Neural cell (in vitro differentiated cells): Measurements from ENCODE around the gene CD200. TPM values are rescaled to one million over a fixed set of nuclear protein-coding genes. Genes with fewer than 3 reads are reported as not detected.

Experiments used
- H2AFZ ChIP-seq: fragments of 200-600, 300-800 bp; sonication (generic), shearing (Covaris generic); 2 replicates; pipeline ENCODE4 v1.6.0; 2014; ENCODE audit warnings: low read depth, mild to moderate bottlenecking, antibody characterized with exemption, low read length, moderate library complexity
- H3F3A ChIP-seq: fragments of 200-600 bp; shearing (Covaris generic); 2 replicates; pipeline ENCODE4 v1.6.1; 2016; ENCODE audit warnings: mild to moderate bottlenecking, moderate library complexity, mixed read lengths, antibody characterized with exemption, low read length; ENCODE audit not compliant: insufficient read depth, poor library complexity, severe bottlenecking
- H3K27ac ChIP-seq: fragments of 200-600, 300-800 bp; sonication (generic), shearing (Covaris generic); 2 replicates; pipeline ENCODE4 v1.5.1; 2014; ENCODE audit warnings: mild to moderate bottlenecking, low read length, moderate library complexity
- H3K27me3 ChIP-seq: fragments of 300-800, 200-600 bp; sonication (generic), shearing (Covaris generic); 2 replicates; pipeline ENCODE4 v1.6.0; 2014; ENCODE audit warnings: mild to moderate bottlenecking, low read depth, low read length, moderate library complexity; ENCODE audit not compliant: insufficient read depth
- H3K36me3 ChIP-seq: fragments of 300-800, 200-600 bp; sonication (generic), shearing (Covaris generic); 2 replicates; pipeline ENCODE4 v1.5.1; 2014; ENCODE audit warnings: mild to moderate bottlenecking, antibody characterized with exemption, low read length, moderate library complexity; ENCODE audit not compliant: insufficient read depth
- H3K4me2 ChIP-seq: fragments of 300-800, 200-600 bp; sonication (generic), shearing (Covaris generic); 2 replicates; pipeline ENCODE4 v1.6.0; 2014; ENCODE audit warnings: mild to moderate bottlenecking, low read length
- H3K4me3 ChIP-seq: fragments of 300-800, 200-600 bp; sonication (generic), shearing (Covaris generic); 2 replicates; pipeline ENCODE4 v1.5.1; 2014; ENCODE audit warnings: mild to moderate bottlenecking, low read length, moderate library complexity
- H3K79me2 ChIP-seq: fragments of 200-600 bp; shearing (Covaris generic); replicated peaks from 2 replicates; pipeline ENCODE4 v1.6.0; 2014; ENCODE audit warnings: mild to moderate bottlenecking, low read length, moderate library complexity; ENCODE audit not compliant: insufficient read depth
- H3K9ac ChIP-seq: fragments of 300-800, 200-600 bp; sonication (generic), shearing (Covaris generic); 2 replicates; pipeline ENCODE4 v1.6.1; 2016; ENCODE audit warnings: mild to moderate bottlenecking, low read length, mixed read lengths
- H3K9me2 ChIP-seq: fragments of 200-600 bp; shearing (Covaris generic); 2 replicates; pipeline ENCODE4 v1.6.1; 2016; ENCODE audit warnings: mild to moderate bottlenecking, low read length, mixed read lengths; ENCODE audit not compliant: insufficient read depth
- H3K9me3 ChIP-seq: fragments of 200-600, 300-800 bp; sonication (generic), shearing (Covaris generic); 2 replicates; pipeline ENCODE4 v1.6.1; 2016; ENCODE audit warnings: mild to moderate bottlenecking, mixed run types, low read length, moderate library complexity, mixed read lengths
- H4K20me1 ChIP-seq: fragments of 200-600 bp; shearing (Covaris generic); 2 replicates; pipeline ENCODE4 v1.6.1; 2016; ENCODE audit warnings: mild to moderate bottlenecking, mixed run types; ENCODE audit not compliant: insufficient read depth
- EP300 ChIP-seq: fragments of 450-650 bp; conservative IDR thresholded peaks from 2 replicates; pipeline ENCODE4 v1.6.1; 2014; ENCODE audit warnings: antibody characterized with exemption, mild to moderate bottlenecking, moderate library complexity; ENCODE audit not compliant: poor library complexity, severe bottlenecking
- EZH2 ChIP-seq: fragments of 200-600, 300-800 bp; shearing (Covaris generic), sonication (generic); IDR thresholded peaks from 2 replicates; pipeline ENCODE4 v1.6.1; 2014; ENCODE audit warnings: antibody characterized with exemption, low read length, borderline replicate concordance, mild to moderate bottlenecking; ENCODE audit not compliant: insufficient read depth, poor library complexity, severe bottlenecking
- MXI1 ChIP-seq: fragments of 450-650 bp; conservative IDR thresholded peaks from 2 replicates; pipeline ENCODE4 v1.6.1; 2014; ENCODE audit warnings: antibody characterized with exemption, mild to moderate bottlenecking; ENCODE audit not compliant: poor library complexity, severe bottlenecking
- POLR2AphosphoS5 ChIP-seq: IDR thresholded peaks from 2 replicates; pipeline ENCODE4 v1.6.1; 2012
- RAD21 ChIP-seq: fragments of 450-650 bp; conservative IDR thresholded peaks from 2 replicates; pipeline ENCODE4 v1.6.1; 2014; ENCODE audit warnings: antibody characterized with exemption, mild to moderate bottlenecking, moderate library complexity
- SMC3 ChIP-seq: fragments of 450-650 bp; conservative IDR thresholded peaks from 2 replicates; pipeline ENCODE4 v1.6.1; 2014; ENCODE audit warnings: antibody characterized with exemption, mild to moderate bottlenecking, moderate library complexity; ENCODE audit not compliant: poor library complexity
- TAF1 ChIP-seq: IDR thresholded peaks from 2 replicates; pipeline ENCODE4 v1.6.1; 2012; ENCODE audit warnings: low read depth
- polyA plus RNA-seq: library from polyadenylated mRNA; depleted of rRNA; stranded (reverse); fragments of >200 nt; gene quantifications from 2 replicates; pipeline ENCODE4 v1.2.3, GENCODE V29; 2014
- TF ChIP-seq, protein P1 (sequence below): fragments of 450-650 bp; IDR thresholded peaks from 2 replicates; pipeline ENCODE4 v1.5.1; 2014; ENCODE audit warnings: antibody characterized with exemption, mild to moderate bottlenecking, moderate library complexity; ENCODE audit not compliant: poor library complexity, severe bottlenecking
- TF ChIP-seq, protein P2 (sequence below): IDR thresholded peaks from 2 replicates; pipeline ENCODE4 v1.6.1; 2012; ENCODE audit warnings: borderline replicate concordance

CD200 gene
- polyA plus RNA-seq, 1 donor from 2014 or later: 174 TPM

DNA sequence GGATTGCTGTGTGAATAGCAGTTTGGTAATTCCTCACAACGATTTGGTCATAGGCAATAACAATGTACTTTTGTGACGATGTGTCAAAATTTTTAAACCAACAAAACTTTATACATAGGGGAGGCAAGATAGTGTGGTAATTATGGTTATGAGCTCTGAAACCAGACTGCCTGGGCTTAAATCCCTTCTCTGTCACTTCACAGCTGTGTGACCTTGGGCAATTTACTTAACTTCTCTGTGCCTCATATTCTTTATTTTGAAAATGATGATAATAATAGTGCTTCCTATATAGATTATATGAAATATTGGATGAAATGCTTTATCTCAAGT is 5.7 kb downstream of the CD200 start:
- Histone ChIP-seq H3F3A (peaks cover 10% of the 10 kb centered on the region), H4K20me1 (peaks cover 7% of the 10 kb centered on the region), H3K4me2 (peak overlapping the region; percentile 37), H3K27ac (no peak overlapping the region), H3K27me3 (no peaks in the 10 kb centered on the region), H3K9me3 (no peaks in the 10 kb centered on the region), H3K9me2 (no peaks in the 10 kb centered on the region), H3K4me3 (peak overlapping the region; percentile 47), H2AFZ (no peak overlapping the region), H3K79me2 (peaks cover 95% of the 10 kb centered on the region), H3K9ac (no peak overlapping the region), H3K36me3 (peaks cover 7% of the 10 kb centered on the region)
- TF ChIP-seq RAD21 (no peak), TAF1 (no peak), EZH2 (no peak), MXI1 (no peak), SMC3 (no peak), EP300 (no peak), POLR2AphosphoS5 (no peak)
- TF ChIP-seq, protein P1, sequence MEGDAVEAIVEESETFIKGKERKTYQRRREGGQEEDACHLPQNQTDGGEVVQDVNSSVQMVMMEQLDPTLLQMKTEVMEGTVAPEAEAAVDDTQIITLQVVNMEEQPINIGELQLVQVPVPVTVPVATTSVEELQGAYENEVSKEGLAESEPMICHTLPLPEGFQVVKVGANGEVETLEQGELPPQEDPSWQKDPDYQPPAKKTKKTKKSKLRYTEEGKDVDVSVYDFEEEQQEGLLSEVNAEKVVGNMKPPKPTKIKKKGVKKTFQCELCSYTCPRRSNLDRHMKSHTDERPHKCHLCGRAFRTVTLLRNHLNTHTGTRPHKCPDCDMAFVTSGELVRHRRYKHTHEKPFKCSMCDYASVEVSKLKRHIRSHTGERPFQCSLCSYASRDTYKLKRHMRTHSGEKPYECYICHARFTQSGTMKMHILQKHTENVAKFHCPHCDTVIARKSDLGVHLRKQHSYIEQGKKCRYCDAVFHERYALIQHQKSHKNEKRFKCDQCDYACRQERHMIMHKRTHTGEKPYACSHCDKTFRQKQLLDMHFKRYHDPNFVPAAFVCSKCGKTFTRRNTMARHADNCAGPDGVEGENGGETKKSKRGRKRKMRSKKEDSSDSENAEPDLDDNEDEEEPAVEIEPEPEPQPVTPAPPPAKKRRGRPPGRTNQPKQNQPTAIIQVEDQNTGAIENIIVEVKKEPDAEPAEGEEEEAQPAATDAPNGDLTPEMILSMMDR: no peak
- TF ChIP-seq, protein P2, sequence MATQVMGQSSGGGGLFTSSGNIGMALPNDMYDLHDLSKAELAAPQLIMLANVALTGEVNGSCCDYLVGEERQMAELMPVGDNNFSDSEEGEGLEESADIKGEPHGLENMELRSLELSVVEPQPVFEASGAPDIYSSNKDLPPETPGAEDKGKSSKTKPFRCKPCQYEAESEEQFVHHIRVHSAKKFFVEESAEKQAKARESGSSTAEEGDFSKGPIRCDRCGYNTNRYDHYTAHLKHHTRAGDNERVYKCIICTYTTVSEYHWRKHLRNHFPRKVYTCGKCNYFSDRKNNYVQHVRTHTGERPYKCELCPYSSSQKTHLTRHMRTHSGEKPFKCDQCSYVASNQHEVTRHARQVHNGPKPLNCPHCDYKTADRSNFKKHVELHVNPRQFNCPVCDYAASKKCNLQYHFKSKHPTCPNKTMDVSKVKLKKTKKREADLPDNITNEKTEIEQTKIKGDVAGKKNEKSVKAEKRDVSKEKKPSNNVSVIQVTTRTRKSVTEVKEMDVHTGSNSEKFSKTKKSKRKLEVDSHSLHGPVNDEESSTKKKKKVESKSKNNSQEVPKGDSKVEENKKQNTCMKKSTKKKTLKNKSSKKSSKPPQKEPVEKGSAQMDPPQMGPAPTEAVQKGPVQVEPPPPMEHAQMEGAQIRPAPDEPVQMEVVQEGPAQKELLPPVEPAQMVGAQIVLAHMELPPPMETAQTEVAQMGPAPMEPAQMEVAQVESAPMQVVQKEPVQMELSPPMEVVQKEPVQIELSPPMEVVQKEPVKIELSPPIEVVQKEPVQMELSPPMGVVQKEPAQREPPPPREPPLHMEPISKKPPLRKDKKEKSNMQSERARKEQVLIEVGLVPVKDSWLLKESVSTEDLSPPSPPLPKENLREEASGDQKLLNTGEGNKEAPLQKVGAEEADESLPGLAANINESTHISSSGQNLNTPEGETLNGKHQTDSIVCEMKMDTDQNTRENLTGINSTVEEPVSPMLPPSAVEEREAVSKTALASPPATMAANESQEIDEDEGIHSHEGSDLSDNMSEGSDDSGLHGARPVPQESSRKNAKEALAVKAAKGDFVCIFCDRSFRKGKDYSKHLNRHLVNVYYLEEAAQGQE: no peak

DNA sequence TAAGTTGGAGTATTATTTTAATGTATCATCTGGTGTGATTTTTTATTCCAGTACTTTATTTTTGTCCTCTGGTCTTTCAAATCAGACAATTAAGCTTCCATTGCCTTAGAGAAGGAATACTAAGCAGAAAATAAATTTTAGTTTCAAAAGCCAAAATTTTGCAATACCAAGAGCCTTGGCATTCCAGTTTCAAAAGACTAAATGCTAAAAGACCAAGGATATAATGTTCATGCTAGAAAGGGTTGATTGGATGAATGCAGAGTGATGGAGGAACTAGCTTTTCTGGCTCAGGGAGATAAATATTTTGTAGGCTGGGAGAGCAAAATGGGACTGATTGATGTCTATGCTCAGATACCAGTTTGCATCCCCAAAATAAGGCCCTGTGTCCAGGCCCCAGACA is 6.2 kb downstream of the CD200 start:
- Histone ChIP-seq H3K27me3 (no peaks in the 10 kb centered on the region), H2AFZ (no peak overlapping the region), H3K36me3 (peaks cover 11% of the 10 kb centered on the region), H3K79me2 (peaks cover 95% of the 10 kb centered on the region), H3K9ac (no peak overlapping the region), H3K4me2 (peak overlapping the region; percentile 37), H3K4me3 (peak overlapping the region; percentile 47), H3K9me2 (no peaks in the 10 kb centered on the region), H4K20me1 (peaks cover 7% of the 10 kb centered on the region), H3K9me3 (no peaks in the 10 kb centered on the region), H3F3A (peaks cover 7% of the 10 kb centered on the region), H3K27ac (no peak overlapping the region)
- no peak for TF ChIP-seq SMC3
- no peak for TF ChIP-seq MXI1
- TF ChIP-seq RAD21: no peak
- no peak for TF ChIP-seq EP300
- TF ChIP-seq, protein P1: no peak
- no peak for TF ChIP-seq POLR2AphosphoS5
- no peak for TF ChIP-seq EZH2
- TF ChIP-seq, protein P2: no peak
- no peak for TF ChIP-seq TAF1
